ENCODE measurements around the gene EMC8.
A peak's percentile ranks its signal among the peaks of the same experiment; 100 is the strongest.

DNA sequence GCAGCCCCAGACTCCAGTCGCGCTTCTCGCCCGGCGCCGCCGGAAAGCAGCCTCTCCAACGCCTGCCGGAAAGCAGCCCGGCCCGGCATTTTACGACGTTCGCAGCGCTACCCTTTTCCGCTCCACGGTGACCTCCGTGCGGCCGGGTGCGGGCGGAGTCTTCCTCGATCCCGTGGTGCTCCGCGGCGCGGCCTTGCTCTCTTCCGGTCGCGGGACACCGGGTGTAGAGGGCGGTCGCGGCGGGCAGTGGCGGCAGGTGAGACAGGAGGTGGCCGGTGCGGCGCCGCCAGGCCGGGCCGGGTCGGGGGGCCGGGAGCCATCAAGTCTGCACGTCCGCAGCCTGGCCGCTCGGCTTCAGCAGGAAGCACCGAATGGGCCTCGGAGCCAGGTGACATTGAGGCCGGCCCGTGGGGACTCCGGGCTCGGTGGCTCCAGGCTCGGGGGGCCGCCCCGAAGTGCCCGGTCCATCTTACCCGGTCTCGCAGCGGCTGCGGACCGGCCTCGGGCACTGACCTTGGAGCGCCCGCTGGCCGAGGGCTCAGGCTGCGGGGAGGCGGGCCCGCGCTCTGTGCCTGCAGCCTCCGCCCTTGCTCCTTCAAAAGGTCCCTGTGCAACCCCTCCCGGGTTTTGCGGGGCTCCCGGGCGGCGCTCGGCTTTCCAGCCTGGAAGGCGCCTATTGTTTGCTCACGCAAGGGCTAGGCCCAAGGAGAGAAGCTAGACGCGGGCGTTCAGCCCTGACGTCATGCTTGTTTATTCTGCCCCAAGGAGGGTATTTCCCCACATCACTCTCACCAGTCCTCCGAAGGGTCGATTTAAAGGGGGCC, at the start of gene EMC8, which contains the start of gene COX4I1:
- TF ChIP-seq, protein P1, sequence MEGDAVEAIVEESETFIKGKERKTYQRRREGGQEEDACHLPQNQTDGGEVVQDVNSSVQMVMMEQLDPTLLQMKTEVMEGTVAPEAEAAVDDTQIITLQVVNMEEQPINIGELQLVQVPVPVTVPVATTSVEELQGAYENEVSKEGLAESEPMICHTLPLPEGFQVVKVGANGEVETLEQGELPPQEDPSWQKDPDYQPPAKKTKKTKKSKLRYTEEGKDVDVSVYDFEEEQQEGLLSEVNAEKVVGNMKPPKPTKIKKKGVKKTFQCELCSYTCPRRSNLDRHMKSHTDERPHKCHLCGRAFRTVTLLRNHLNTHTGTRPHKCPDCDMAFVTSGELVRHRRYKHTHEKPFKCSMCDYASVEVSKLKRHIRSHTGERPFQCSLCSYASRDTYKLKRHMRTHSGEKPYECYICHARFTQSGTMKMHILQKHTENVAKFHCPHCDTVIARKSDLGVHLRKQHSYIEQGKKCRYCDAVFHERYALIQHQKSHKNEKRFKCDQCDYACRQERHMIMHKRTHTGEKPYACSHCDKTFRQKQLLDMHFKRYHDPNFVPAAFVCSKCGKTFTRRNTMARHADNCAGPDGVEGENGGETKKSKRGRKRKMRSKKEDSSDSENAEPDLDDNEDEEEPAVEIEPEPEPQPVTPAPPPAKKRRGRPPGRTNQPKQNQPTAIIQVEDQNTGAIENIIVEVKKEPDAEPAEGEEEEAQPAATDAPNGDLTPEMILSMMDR (IDR thresholded peaks at IDR 0.05 in 2 of 3, conservative IDR thresholded peaks at IDR 0.05 in 1 of 3; ENCODE audit: borderline replicate concordance in 1 of 3, insufficient read depth in 1 of 3, low read depth in 2 of 3, low read length in 2 of 3), result no peak
- TF ChIP-seq, protein P2, sequence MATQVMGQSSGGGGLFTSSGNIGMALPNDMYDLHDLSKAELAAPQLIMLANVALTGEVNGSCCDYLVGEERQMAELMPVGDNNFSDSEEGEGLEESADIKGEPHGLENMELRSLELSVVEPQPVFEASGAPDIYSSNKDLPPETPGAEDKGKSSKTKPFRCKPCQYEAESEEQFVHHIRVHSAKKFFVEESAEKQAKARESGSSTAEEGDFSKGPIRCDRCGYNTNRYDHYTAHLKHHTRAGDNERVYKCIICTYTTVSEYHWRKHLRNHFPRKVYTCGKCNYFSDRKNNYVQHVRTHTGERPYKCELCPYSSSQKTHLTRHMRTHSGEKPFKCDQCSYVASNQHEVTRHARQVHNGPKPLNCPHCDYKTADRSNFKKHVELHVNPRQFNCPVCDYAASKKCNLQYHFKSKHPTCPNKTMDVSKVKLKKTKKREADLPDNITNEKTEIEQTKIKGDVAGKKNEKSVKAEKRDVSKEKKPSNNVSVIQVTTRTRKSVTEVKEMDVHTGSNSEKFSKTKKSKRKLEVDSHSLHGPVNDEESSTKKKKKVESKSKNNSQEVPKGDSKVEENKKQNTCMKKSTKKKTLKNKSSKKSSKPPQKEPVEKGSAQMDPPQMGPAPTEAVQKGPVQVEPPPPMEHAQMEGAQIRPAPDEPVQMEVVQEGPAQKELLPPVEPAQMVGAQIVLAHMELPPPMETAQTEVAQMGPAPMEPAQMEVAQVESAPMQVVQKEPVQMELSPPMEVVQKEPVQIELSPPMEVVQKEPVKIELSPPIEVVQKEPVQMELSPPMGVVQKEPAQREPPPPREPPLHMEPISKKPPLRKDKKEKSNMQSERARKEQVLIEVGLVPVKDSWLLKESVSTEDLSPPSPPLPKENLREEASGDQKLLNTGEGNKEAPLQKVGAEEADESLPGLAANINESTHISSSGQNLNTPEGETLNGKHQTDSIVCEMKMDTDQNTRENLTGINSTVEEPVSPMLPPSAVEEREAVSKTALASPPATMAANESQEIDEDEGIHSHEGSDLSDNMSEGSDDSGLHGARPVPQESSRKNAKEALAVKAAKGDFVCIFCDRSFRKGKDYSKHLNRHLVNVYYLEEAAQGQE (IDR thresholded peaks at IDR 0.05; ENCODE audit: low read depth), result no peak
- TF ChIP-seq POLR2A (IDR thresholded peaks at IDR 0.05; ENCODE audit: borderline replicate concordance, extremely low read depth, insufficient read depth, insufficient read length), result peak; percentile 92
